Colonic mucosa (tissue), 4 donors: ENCODE data around the gene CYP4F2. TPM values are rescaled to one million over a fixed set of nuclear protein-coding genes. Genes with fewer than 3 reads are reported as not detected.

ENCODE experiments used
- DNase-seq: peaks from one replicate; pipeline ENCODE4 v3.0.0-alpha.2; 2020
- H3K27ac ChIP-seq: fragments of 200-600 bp; one replicate; pipeline ENCODE4 v1.8.0; 2021
- H3K27me3 ChIP-seq: fragments of 200-600 bp; one replicate; pipeline ENCODE4 v1.8.0; 2021
- H3K36me3 ChIP-seq: fragments of 200-600 bp; one replicate; pipeline ENCODE4 v1.8.0; 2021
- H3K4me1 ChIP-seq: fragments of 200-600 bp; one replicate; pipeline ENCODE4 v1.8.0; 2021; ENCODE audit warnings: mild to moderate bottlenecking
- H3K4me3 ChIP-seq: fragments of 200-600 bp; one replicate; pipeline ENCODE4 v1.8.0; 2021
- H3K9ac ChIP-seq, 2 donors: one replicate each; pipeline ENCODE4 v1.7.0; 2013; ENCODE audit warnings: control low read depth in 2 of 2, low read depth in 2 of 2, low read length in 2 of 2
- H3K9me3 ChIP-seq: fragments of 200-600 bp; one replicate; pipeline ENCODE4 v1.8.0; 2021
- intact Hi-C: fragments of 100-400 bp; cut with DNase I; formaldehyde crosslinking; loops from one replicate; pipeline ENCODE4 v1.14.1; 2022
- total RNA-seq, 2 donors: library from RNA; stranded (reverse); fragmentation: NEBNext Ultra II Directional in 1 of 2; extraction: Animal tissue kit (Norgen Biotek cat#: 25700) in 1 of 2; gene quantifications; one replicate each; pipeline ENCODE4 v1.2.1, GENCODE V29; 2021
- TF ChIP-seq, protein P1 (sequence below): fragments of 200-600 bp; IDR thresholded peaks from one replicate; pipeline ENCODE4 v1.8.0; 2022; ENCODE audit warnings: antibody characterized with exemption, mild to moderate bottlenecking
- donor health status: healthy.
- donor health status: DM: no; HTN: no; CAD: no.
- donor health status: DM: no; HTN: no; CAD: no.

Gene CYP4F2
- total RNA-seq, 2 donors from 2014 or later: 3.9 to 7.0 TPM

DNA sequence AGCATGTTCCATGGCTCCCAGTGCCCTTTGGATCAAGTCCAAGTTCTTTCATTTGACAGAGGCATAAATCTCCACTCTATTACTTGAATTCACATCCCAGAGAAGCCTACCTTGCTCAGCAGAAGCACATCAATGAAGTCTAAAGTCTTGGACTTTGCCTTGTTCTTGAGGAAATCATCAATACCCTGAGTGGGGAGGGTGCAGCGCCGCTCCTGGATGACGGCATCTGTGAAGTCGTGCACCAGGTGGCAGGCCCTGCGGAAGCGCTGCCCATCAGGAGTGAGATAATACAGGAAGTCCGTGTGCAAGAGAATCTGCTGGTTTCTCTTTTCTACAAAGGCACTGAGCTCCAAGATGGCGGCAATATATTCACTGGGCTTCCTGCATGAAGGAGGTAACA is 25.8 kb upstream of the CYP4F2 start:
- no peaks in the 10 kb centered on the region for H3K4me1 ChIP-seq
- no peak overlapping the region for H3K27ac ChIP-seq
- H3K9ac ChIP-seq: no peak overlapping the region
- TF ChIP-seq, protein P1, sequence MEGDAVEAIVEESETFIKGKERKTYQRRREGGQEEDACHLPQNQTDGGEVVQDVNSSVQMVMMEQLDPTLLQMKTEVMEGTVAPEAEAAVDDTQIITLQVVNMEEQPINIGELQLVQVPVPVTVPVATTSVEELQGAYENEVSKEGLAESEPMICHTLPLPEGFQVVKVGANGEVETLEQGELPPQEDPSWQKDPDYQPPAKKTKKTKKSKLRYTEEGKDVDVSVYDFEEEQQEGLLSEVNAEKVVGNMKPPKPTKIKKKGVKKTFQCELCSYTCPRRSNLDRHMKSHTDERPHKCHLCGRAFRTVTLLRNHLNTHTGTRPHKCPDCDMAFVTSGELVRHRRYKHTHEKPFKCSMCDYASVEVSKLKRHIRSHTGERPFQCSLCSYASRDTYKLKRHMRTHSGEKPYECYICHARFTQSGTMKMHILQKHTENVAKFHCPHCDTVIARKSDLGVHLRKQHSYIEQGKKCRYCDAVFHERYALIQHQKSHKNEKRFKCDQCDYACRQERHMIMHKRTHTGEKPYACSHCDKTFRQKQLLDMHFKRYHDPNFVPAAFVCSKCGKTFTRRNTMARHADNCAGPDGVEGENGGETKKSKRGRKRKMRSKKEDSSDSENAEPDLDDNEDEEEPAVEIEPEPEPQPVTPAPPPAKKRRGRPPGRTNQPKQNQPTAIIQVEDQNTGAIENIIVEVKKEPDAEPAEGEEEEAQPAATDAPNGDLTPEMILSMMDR: no peak
- no peaks in the 10 kb centered on the region for H3K27me3 ChIP-seq
- H3K4me3 ChIP-seq: no peak overlapping the region
- intact Hi-C loops: no loop called here
- peak; percentile 61 for DNase-seq
- H3K9me3 ChIP-seq: no peaks in the 10 kb centered on the region
- no peaks in the 10 kb centered on the region for H3K36me3 ChIP-seq

DNA sequence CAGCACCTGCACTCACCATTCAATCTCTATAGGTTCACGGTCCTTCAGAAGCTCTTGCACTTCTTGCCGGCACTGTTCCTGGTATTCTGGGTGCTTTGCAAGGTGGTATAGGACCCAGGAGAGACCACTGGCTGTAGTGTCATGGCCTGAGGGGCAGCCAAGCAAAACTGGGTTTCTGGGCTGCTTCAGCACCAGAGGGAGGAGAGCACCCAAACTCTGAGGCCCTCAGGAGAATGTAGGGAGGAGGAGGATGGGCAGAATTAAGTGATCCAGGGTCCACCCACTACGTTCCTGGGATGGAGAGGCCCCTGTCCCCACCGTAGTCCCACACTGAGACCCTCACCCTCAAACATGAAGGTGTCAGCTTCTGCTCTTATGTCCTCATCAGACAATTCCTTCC is 24.1 kb upstream of the CYP4F2 start:
- H3K27me3 ChIP-seq: no peaks in the 10 kb centered on the region
- no peak for DNase-seq
- no peaks in the 10 kb centered on the region for H3K4me1 ChIP-seq
- TF ChIP-seq, protein P1: no peak
- H3K4me3 ChIP-seq: no peak overlapping the region
- H3K9ac ChIP-seq: no peak overlapping the region
- H3K9me3 ChIP-seq: no peaks in the 10 kb centered on the region
- no peaks in the 10 kb centered on the region for H3K36me3 ChIP-seq
- H3K27ac ChIP-seq: no peak overlapping the region
- intact Hi-C loops: no loop called here

DNA sequence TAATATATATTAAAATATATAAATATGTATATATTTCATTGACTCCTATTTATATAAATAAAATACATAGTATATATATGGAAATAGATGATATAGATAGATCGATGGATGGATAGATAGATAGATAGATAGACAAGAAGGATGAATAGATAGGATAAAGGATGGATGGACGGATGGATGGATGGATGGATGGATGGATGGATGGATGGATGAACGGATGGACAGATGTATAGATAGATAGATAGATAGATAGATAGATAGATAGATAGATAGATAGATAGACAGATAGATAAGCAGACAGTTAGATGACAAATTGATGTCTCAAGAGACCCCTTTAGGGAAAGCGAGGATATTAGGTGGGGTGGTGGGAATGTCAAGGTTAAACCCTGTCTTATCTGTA is 21.4 kb upstream of the CYP4F2 start:
- Histone ChIP-seq H3K27ac (no peak overlapping the region), H3K36me3 (no peaks in the 10 kb centered on the region), H3K9me3 (no peaks in the 10 kb centered on the region), H3K9ac (peak overlapping the region in 1 of 2 donors; percentile 5), H3K4me3 (no peak overlapping the region), H3K4me1 (no peaks in the 10 kb centered on the region), H3K27me3 (no peaks in the 10 kb centered on the region)
- intact Hi-C loops: no loop called here
- TF ChIP-seq, protein P1: no peak
- no peak for DNase-seq

DNA sequence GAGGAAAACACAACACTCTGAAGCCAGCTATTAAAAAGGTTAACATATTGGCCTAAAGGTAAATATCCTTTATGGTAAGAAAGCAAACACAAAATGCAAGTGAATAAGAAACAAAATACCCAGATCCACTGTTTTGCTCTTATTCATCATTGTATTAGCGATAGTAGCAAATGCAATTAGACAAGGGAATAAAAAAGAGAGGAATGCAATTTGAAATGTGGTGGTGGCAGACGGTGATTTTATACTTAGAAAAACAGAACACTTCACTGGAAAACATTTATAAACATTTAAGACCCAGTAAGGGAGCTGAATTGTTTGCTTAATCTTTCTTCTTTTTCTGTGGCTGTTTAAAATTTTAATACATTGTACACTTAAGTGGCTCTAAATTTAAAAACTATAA is 17.2 kb upstream of the CYP4F2 start:
- Histone ChIP-seq H3K27me3 (no peaks in the 10 kb centered on the region), H3K36me3 (no peaks in the 10 kb centered on the region), H3K4me3 (no peak overlapping the region), H3K27ac (no peak overlapping the region), H3K9me3 (no peaks in the 10 kb centered on the region), H3K9ac (no peak overlapping the region), H3K4me1 (no peaks in the 10 kb centered on the region)
- TF ChIP-seq, protein P1: no peak
- DNase-seq: no peak
- intact Hi-C loops: no loop called here

DNA sequence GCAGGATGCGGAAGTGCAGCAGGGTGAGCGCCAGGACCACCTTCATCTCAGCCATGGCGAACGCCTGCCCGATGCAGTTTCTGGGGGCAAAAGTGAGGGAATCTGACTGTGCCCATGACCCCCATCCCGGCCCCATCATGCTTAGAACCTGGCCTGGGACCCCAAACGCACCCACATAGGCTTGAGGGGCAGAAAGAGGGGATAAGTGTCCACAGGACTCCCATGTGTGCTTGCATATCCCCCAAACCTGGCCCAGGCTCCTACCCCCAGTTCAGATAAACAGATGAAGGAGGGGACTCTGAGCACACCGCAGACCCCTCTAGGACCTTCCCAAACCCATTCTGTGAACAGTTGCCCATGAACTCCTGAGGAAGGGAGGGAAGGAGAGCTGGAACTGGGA is 16.0 kb upstream of the CYP4F2 start:
- no peaks in the 10 kb centered on the region for H3K4me1 ChIP-seq
- no peak for DNase-seq
- H3K4me3 ChIP-seq: no peak overlapping the region
- no peak overlapping the region for H3K27ac ChIP-seq
- no peaks in the 10 kb centered on the region for H3K9me3 ChIP-seq
- intact Hi-C loops: no loop called here
- TF ChIP-seq, protein P1: no peak
- no peak overlapping the region for H3K9ac ChIP-seq
- no peaks in the 10 kb centered on the region for H3K36me3 ChIP-seq
- no peaks in the 10 kb centered on the region for H3K27me3 ChIP-seq

DNA sequence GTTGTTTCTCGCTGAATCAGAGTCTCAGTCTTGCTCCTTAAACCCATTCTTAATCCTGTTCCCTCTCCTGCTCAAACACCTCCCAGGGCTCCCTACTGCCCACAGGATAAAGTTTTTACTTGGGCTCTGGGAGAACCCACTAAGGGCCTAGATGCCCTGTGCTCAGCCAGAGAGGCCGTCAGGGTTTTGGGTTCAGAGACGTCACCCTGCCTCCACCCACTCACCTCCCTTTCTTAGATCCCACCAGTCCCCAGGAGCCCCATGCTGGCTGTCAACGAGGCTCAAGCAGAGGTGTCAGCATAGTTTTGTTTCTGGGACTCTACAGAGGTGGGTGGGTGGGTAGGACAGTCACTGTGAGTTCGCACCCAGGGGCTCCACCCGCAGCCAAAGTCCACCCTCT is 15.5 kb upstream of the CYP4F2 start:
- no peaks in the 10 kb centered on the region for H3K36me3 ChIP-seq
- intact Hi-C loops: no loop called here
- H3K4me3 ChIP-seq: no peak overlapping the region
- H3K9me3 ChIP-seq: no peaks in the 10 kb centered on the region
- H3K4me1 ChIP-seq: no peaks in the 10 kb centered on the region
- no peaks in the 10 kb centered on the region for H3K27me3 ChIP-seq
- H3K27ac ChIP-seq: no peak overlapping the region
- H3K9ac ChIP-seq: no peak overlapping the region
- DNase-seq: no peak
- TF ChIP-seq, protein P1: no peak
